GM19023 (cell line): ENCODE measurements around the gene IL6ST.
A peak's percentile ranks its signal among the peaks of the same experiment; 100 is the strongest.
"Not testable (repeated sequence)": the region's sequence is repeated elsewhere in the genome, so short reads cannot be mapped to it uniquely, and the experiment has no call there.

Experiments
- ATAC-seq: cut with Tn5 transposase; IDR thresholded peaks from one replicate; pipeline ENCODE4 v1.9.1; 2021; ENCODE audit warnings: mild to moderate bottlenecking, moderate library complexity; ENCODE audit not compliant: unreplicated experiment

The IL6ST gene

GRCh38 chr5:55973296-55973695, 21.5 kb downstream of the IL6ST start:
- ATAC-seq = no peak

GRCh38 chr5:55969956-55970355, 24.8 kb downstream of the IL6ST start:
- no peak for ATAC-seq

- no peak for ATAC-seq
Measured at GRCh38 chr5:55966284-55966683, 28.5 kb downstream of the IL6ST start.

GRCh38 chr5:55965525-55965924, 29.2 kb downstream of the IL6ST start:
- ATAC-seq = no peak

GRCh38 chr5:55960779-55961178, 34.0 kb downstream of the IL6ST start:
- ATAC-seq = no peak

DNA sequence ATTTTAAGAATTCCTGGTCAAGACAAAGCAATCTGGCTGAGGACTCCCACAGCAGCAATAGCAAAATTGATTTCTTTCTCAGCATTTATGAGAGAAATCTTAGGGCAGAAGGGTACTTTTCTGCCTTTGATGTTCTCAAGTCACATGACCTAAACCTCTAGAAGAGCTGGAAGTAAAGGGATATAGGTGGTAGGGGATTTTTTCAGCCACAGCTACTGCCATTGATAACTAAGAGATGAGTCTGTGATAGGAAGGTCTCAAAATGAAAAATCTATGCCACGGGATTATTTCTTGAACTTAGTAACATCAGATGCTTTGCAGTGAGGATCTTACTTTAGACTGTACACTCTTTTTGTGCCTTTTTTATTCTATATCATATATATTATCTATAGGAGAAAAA, 35.6 kb downstream of the IL6ST start:
- ATAC-seq = no peak

DNA sequence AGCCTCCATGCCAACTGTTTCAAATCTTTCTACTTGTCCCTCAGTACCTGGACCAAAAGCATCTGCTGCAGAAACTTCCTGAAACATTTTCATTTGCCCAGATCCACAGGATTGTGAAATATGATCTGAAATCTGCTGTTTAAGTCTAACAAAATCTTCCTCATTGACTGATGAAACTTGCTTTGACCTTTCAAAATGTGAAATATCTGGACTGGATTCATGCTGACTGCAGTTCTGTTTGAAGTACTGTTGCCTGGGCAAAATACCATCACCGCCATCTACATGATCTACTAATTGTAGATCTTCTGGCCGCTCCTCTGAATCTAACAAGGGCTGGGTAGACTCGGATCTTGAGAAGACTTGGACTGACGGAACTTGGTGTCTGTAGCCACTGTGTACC, 53.6 kb downstream of the IL6ST start:
- ATAC-seq = not testable (repeated sequence)

- ATAC-seq = not testable (repeated sequence)
Measured at GRCh38 chr5:55937598-55937997, 57.2 kb downstream of the IL6ST start.

DNA sequence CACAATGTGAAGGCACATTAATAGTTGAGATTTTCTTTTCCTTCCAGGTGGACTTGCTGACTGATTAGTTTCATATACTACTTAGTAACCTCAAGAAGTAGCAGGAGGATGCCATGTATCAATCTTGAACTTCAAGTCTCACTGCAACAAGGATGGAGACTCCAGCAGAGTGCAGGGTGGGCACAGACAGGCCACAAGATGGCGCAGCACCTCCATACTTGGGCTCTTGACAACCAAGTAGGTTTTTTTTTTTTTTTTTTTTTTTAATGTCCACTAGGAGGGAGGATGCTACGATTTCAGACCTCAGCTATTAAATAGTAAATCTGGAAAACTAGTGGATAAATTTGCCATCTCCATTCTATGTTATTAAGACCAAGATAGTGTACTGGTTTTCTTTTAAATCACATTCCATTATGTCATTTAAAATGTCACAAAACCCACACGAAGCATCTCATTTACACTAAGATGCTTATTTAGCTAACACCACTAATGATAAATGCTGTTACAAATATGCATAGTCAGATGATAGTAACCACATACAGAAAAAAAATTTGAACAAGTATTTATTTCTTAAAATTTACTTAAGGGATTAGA, 58.6 kb downstream of the IL6ST start:
- ATAC-seq = peak; percentile 55

DNA sequence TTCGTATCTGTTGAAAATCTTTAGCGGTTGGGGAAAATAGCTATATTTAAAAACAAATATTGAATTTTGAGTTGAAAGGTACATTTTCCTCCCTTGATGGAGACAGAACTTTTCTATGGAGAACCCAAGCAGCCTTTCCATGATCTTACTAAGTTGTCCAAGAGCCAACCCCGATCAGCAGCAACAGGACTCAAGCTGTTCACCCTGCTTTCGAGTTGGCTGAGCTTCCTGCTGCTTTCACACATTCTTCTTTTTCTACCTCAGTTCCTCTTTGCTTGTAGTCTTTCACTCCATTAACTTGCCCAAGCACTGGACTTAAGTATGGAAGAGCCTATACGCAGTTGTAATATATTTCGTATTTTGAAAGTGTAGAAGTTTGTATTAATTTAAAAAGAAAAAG, 59.4 kb downstream of the IL6ST start:
- no peak for ATAC-seq

- ATAC-seq = no peak
Measured at GRCh38 chr5:55934720-55935119, 60.0 kb downstream of the IL6ST start.

GRCh38 chr5:55934115-55934613, 60.6 kb downstream of the IL6ST start:
- no peak for ATAC-seq

GRCh38 chr5:55933377-55934114, 61.2 kb downstream of the IL6ST start:
- ATAC-seq = no peak

DNA sequence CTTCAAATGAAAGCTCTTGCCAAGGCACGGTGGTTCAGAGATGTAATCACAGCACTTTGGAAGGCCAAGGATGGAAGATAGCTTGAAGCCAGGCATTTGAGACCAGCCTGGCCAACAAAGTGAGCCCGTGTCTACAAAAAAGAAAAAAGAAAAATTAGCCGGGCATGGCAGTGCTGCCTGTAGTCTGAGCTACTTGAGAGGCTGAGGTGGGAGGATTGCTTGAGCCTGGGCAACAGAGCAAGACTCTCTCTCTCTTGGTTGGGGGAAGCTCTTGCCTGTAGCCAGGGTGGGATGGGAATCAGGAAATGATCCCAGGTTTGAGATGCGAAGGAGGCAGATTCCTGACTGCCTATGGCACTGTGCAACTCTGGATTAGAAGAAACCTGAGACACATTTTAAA, 62.1 kb downstream of the IL6ST start:
- ATAC-seq = no peak

- no peak for ATAC-seq
Measured at GRCh38 chr5:55929020-55929799, 65.6 kb downstream of the IL6ST start.

DNA sequence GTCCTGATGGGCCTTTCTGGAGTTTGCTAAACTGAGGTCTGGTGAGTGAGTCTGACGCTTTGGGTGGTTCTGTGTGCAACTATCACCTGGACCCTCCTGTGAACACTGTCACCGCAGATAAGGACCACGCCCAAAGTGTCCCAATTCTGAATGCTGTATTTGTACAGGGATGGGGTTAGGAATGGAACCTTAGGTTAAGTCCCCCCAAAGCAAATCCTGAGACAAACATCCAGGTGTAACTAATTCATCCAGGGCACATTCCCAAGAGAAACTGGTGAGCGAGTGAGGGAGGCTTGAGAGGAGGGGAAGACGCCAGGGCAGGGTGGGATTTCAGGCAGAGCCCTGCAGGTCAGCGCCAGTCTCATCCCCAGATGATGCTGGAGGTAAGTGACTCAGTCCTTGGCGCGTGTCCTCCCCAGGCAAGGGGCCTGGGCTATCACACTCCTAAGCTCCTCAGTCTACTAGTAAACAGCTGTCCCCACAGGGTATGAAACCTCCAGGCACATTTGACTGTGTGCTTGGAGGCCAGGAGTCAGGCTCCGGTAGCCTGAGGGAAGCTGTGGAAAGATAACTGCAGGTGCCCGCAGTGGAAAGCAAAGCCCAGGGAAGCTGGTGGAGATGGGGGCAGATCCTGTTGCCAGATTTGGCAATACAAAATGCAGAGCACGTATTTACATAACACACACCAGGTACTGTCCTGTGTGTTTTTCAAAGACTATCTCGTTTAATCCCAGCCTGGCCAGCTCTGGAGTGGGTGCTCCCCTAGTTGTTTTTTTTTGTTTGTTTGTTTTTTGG, 66.7 kb downstream of the IL6ST start:
- no peak for ATAC-seq

GRCh38 chr5:55926476-55926875, 68.3 kb downstream of the IL6ST start:
- no peak for ATAC-seq

DNA sequence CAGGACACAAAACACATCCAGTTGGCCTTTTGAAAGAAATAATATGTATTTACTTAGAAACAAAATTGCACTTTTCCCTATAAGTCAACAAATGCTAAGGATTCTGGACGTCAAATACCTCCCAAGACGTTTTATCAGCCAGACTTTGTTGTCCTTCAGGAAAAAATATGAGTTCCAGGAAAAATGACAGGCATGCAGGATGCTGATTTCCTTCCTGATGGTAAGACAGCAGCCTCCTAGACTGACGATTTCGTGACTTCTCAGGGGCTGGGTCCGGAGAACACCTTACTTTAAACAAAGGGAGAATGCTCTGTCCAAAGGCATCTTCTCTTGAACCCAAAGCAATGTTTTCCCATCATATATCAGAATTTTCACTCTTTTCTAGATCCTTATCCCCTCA, 69.1 kb downstream of the IL6ST start:
- ATAC-seq = no peak

- ATAC-seq = no peak
Measured at GRCh38 chr5:55925181-55925580, 69.6 kb downstream of the IL6ST start.

GRCh38 chr5:55924744-55925143, 70.0 kb downstream of the IL6ST start:
- ATAC-seq = no peak
